Astrocyte (in vitro differentiated cells and primary cell): ENCODE measurements around the gene PGAM2.

Experiments used
- CTCF ChIP-seq: IDR thresholded peaks from 2 replicates; pipeline ENCODE4 v1.5.1; 2011; ENCODE audit warnings: low read depth, mild to moderate bottlenecking, inconsistent platforms, low read length, moderate library complexity; ENCODE audit not compliant: insufficient read depth
- EZH2 ChIP-seq: IDR thresholded peaks from 2 replicates; pipeline ENCODE4 v1.6.1; 2012; ENCODE audit warnings: mild to moderate bottlenecking, low read length, inconsistent platforms; ENCODE audit not compliant: insufficient read depth

GRCh38 chr7:44051611-44052220 is 13.7 kb downstream of the PGAM2 start:
- no peak for TF ChIP-seq CTCF
- no peak for TF ChIP-seq EZH2
